Activated naive CD4-positive, alpha-beta T cell treated with anti-CD3 and anti-CD28 coated beads for 36 hours (primary cell): ENCODE results near the gene ISM2. TPM values are rescaled to one million over a fixed set of nuclear protein-coding genes. Genes with fewer than 3 reads are reported as not detected.
"Not testable (repeated sequence)": the region's sequence is repeated elsewhere in the genome, so short reads cannot be mapped to it uniquely, and the experiment has no call there.

Source experiments
- CTCF ChIA-PET: fragments of 350-600 bp; sonication (Branson Sonifier 250); formaldehyde crosslinking; loops from one replicate; lab custom pipeline; 2021; ENCODE audit warnings: antibody characterized with exemption; lab: Charles Lee
- DNase-seq: peaks from one replicate; pipeline ENCODE4 v3.0.0-alpha.2; 2020
- H3K27ac Mint-ChIP-seq: one replicate; pipeline ENCODE4 v1.8.0; 2021; ENCODE audit warnings: mild to moderate bottlenecking, mixed read lengths
- H3K27me3 Mint-ChIP-seq: one replicate; pipeline ENCODE4 v1.8.0; 2021; ENCODE audit warnings: low read depth, mixed read lengths
- H3K36me3 Mint-ChIP-seq: one replicate; pipeline ENCODE4 v1.8.0; 2021; ENCODE audit warnings: low read depth, mixed read lengths
- H3K4me1 Mint-ChIP-seq: one replicate; pipeline ENCODE4 v1.8.0; 2021; ENCODE audit warnings: low read depth, mixed read lengths
- H3K4me3 Mint-ChIP-seq: one replicate; pipeline ENCODE4 v1.8.0; 2021; ENCODE audit warnings: mild to moderate bottlenecking, moderate library complexity, mixed read lengths
- H3K9me3 Mint-ChIP-seq: one replicate; pipeline ENCODE4 v1.8.0; 2021; ENCODE audit warnings: mixed read lengths
- intact Hi-C: fragments of 100-400 bp; cut with micrococcal nuclease; formaldehyde crosslinking; loops from one replicate; pipeline ENCODE4 v1.15.1; 2023
- total RNA-seq, 2 experiments: library from RNA; stranded (reverse); gene quantifications; one replicate each; pipeline ENCODE4 v1.2.3, GENCODE V29; 2021

The ISM2 gene
- total RNA-seq, 2 experiments from 2014 or later, result not detected

DNA sequence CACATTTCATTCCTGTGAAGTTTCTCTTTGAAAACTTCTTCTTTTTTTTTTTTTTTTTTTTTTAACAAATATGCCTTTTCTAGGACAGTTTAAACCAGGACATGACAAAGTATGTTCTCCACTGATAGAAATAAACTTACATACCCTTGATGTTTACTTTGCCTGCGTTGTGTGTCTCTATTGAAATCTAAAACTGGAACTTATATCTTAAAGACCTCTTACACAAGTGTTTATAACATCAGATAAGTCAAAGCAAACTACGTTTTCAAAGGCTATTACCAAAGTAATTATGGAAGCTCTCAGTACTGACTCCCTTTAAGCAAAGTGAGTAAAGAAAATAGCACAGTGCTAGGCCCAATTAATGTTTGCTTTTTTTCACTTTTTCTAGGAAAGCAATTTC, 30.6 kb upstream of the ISM2 start:
- no peak overlapping the region for H3K27ac Mint-ChIP-seq
- H3K4me1 Mint-ChIP-seq, result no peaks in the 10 kb centered on the region
- no peak overlapping the region for H3K4me3 Mint-ChIP-seq
- no peaks in the 10 kb centered on the region for H3K9me3 Mint-ChIP-seq
- peaks cover 2% of the 10 kb centered on the region for H3K36me3 Mint-ChIP-seq
- intact Hi-C loops, result no loop called here
- no peaks in the 10 kb centered on the region for H3K27me3 Mint-ChIP-seq
- CTCF ChIA-PET, result interaction anchor here (0.7 kb wide), 1 partner anchor 261 kb away, joined by 3 read pairs; no protein-coding TSS in a partner anchor
- no peak for DNase-seq

DNA sequence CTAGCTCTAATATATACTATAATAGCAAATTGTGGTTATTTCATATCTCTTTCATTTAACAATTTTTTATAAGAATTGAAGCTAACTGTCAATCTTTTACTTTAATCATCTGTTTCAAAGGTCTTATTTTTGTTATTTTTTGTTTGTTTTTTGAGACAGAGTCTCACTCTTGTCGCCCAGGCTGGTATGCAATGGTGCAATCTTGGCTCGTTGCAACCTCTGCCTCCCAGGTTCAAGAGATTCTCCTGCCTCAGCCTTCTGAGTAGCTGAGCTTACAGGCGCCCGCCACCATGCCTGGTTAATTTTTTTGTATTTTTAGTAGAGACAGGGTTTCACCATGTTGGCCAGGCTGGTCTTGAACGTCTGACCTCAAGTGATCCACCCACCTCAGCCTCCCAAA, 30.1 kb upstream of the ISM2 start:
- H3K4me1 Mint-ChIP-seq, H3K36me3 Mint-ChIP-seq, H3K27me3 Mint-ChIP-seq, H3K27ac Mint-ChIP-seq, DNase-seq, H3K4me3 Mint-ChIP-seq, intact Hi-C loops, H3K9me3 Mint-ChIP-seq: not testable (repeated sequence)
- CTCF ChIA-PET, result interaction anchor here (0.6 to 0.9 kb wide), 2 partner anchors 21 kb away, joined by 3 read pairs; no protein-coding TSS in a partner anchor

DNA sequence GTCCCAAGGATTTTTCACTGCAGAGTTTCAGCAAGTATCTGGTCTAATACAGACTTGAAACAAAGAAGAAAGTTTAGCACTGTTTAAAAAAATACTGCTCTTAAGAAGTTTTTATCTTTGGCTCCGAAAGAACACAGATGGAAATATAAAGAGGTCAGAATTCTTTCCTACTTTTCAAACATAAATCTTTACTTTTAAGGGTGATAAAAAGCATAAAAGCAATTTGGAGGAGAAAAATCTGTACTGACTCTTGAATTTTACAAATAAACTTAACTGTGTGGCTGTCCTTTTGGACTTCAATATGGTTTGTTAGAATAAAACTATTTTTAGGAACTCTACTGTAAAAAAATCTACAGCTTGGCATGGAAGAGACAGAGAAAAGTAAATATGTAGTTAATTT, 27.6 kb upstream of the ISM2 start:
- no peak for DNase-seq
- no peak overlapping the region for H3K27ac Mint-ChIP-seq
- peaks cover 1% of the 10 kb centered on the region for H3K36me3 Mint-ChIP-seq
- no peaks in the 10 kb centered on the region for H3K27me3 Mint-ChIP-seq
- no peak overlapping the region for H3K4me3 Mint-ChIP-seq
- no peaks in the 10 kb centered on the region for H3K4me1 Mint-ChIP-seq
- no peaks in the 10 kb centered on the region for H3K9me3 Mint-ChIP-seq
- CTCF ChIA-PET, result interaction anchor here (0.6 kb wide), 2 partner anchors 26 to 347 kb away, joined by 3 read pairs; no protein-coding TSS in a partner anchor
- intact Hi-C loops, result no loop called here

DNA sequence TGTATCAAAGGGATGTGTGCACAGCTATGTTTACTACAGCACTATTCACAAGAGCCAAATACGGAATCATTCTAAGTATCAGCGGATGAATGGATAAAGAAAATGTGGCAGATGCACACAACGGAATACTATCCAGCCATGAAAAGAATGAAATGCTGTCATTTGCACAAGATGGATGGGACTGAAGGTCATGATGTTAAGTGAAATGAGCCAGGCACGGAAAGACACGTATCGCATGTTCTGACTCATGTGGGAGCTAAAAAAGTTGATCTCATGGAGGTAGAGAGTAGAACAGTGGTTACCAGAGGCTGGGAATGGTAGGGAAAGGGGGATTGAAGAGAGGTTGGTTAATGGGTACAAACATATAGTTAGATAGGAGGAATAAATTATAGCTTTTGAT, 25.9 kb upstream of the ISM2 start:
- H3K27me3 Mint-ChIP-seq, result no peaks in the 10 kb centered on the region

DNA sequence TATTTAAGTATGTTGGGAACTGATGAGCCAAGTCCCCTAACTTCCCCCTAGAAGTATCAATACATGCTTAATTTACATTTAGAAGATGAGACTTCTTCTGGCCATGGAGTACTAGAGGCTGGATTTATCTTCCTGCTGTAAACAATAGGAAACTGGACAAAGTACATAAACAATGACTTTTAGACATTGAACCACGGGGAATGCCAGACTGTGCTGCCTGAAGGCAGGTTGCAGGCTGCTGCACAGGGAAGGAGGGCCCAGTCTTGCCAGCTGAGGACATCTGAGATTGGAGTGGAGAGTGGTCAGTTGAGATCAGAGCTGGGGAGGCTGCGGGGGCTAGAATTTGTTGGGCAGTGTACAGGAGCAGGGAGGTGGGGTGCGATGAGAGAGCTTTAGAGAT, 24.5 kb upstream of the ISM2 start:
- DNase-seq, result no peak
- Mint-ChIP-seq H3K9me3 (no peaks in the 10 kb centered on the region), H3K4me1 (no peaks in the 10 kb centered on the region), H3K27ac (no peak overlapping the region), H3K36me3 (peaks cover 22% of the 10 kb centered on the region), H3K4me3 (no peak overlapping the region), H3K27me3 (no peaks in the 10 kb centered on the region)
- CTCF ChIA-PET, result no interaction called here
- intact Hi-C loops, result no loop called here

More for the DNA sequence above, 25.9 kb upstream of the ISM2 start:
- intact Hi-C loops, result no loop called here
- no peak overlapping the region for H3K4me3 Mint-ChIP-seq
- CTCF ChIA-PET, result interaction anchor here (0.6 to 1.1 kb wide), 2 partner anchors 13 to 36 kb away, joined by 3 to 5 read pairs; no protein-coding TSS in a partner anchor
- DNase-seq, result no peak
- no peaks in the 10 kb centered on the region for H3K9me3 Mint-ChIP-seq
- H3K4me1 Mint-ChIP-seq, result no peaks in the 10 kb centered on the region
- H3K27ac Mint-ChIP-seq, result no peak overlapping the region
- H3K36me3 Mint-ChIP-seq, result peaks cover 16% of the 10 kb centered on the region

DNA sequence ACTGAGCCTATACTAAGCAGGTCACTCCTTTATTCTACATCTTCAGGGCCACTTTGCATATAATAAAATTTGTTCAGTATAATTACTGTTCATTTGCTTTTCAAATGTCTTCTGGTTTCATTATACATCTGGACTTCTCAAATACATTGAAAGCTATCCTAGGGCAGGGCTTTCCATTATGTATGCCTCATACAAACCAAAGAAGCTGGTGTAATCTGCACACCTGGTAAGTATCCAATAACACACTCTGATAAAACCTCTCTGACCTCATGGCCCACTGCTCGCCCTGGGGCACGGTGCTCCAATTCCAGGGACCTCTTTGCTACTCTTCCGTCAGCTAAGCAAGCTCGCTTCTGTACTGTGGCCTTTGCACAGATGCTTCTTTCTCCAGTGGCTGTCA, 21.9 kb upstream of the ISM2 start:
- no peak for DNase-seq
- peaks cover 33% of the 10 kb centered on the region for H3K36me3 Mint-ChIP-seq
- H3K27ac Mint-ChIP-seq, result no peak overlapping the region
- H3K27me3 Mint-ChIP-seq, result no peaks in the 10 kb centered on the region
- CTCF ChIA-PET, result no interaction called here
- no peaks in the 10 kb centered on the region for H3K9me3 Mint-ChIP-seq
- H3K4me3 Mint-ChIP-seq, result no peak overlapping the region
- intact Hi-C loops, result no loop called here
- H3K4me1 Mint-ChIP-seq, result no peaks in the 10 kb centered on the region

DNA sequence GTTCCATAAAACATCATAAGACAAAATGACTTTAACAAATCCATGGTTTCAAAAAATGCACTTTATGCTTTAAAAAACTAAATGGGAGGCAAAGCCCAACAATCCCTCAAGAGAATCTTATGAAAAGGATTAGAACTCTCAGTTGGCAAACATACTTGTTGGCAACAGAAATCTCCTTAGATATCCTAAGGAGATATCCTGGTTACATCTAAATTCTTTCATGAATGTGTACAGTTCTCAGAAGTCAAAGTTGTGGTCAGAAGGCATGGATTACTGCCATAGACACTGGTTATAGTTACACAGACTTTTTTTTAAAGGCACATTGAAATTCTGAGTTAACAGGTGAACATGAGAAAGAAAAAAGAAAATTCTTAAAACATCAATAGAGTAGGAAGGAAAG, 17.5 kb upstream of the ISM2 start:
- Mint-ChIP-seq H3K27me3 (no peaks in the 10 kb centered on the region), H3K27ac (no peak overlapping the region), H3K4me3 (no peak overlapping the region), H3K36me3 (peaks cover 50% of the 10 kb centered on the region), H3K4me1 (no peaks in the 10 kb centered on the region), H3K9me3 (no peaks in the 10 kb centered on the region)
- CTCF ChIA-PET, result interaction anchor here (0.9 kb wide), 1 partner anchor 9 kb away, joined by 3 read pairs; no protein-coding TSS in a partner anchor
- intact Hi-C loops, result no loop called here
- DNase-seq, result no peak

DNA sequence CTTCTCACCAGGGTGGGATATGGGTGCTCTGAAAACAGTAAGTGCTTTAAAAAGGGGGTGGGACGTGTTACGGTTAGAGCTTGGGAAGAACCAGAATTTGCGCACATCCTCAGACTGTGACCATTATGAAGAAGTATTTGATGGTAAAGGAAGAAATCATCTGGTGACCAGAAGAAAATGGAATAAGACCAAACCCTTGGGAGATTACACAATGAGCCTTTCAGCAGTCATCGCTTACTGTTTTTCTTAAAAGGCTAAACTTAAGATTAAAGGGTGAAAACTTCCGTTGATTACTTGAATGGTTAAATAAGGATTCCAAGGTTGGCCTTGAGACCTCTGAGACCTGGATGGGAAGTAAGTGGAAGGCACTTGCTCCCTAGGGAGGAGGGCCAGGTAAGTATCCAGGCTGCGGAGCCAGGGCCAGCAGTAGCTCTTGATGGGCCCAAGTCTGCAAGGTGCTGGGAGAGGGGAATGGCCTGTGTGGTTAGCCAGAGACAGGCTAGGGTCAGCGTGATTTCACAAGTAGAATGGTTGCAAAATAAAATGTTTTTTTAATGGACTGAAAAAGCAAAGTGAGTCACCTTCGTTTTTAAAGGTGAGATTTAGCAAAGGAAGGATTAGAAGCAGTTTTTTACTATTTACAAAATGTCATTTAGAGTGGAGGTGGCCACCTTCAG, 13.0 kb upstream of the ISM2 start:
- Mint-ChIP-seq H3K4me3 (no peak overlapping the region), H3K27ac (no peak overlapping the region), H3K9me3 (no peaks in the 10 kb centered on the region), H3K36me3 (peaks cover 51% of the 10 kb centered on the region), H3K4me1 (no peaks in the 10 kb centered on the region), H3K27me3 (no peaks in the 10 kb centered on the region)
- intact Hi-C loops, result no loop called here
- CTCF ChIA-PET, result interaction anchor here (0.5 to 0.7 kb wide), 2 partner anchors 17 to 225 kb away, joined by 3 to 4 read pairs; no protein-coding TSS in a partner anchor
- no peak for DNase-seq

DNA sequence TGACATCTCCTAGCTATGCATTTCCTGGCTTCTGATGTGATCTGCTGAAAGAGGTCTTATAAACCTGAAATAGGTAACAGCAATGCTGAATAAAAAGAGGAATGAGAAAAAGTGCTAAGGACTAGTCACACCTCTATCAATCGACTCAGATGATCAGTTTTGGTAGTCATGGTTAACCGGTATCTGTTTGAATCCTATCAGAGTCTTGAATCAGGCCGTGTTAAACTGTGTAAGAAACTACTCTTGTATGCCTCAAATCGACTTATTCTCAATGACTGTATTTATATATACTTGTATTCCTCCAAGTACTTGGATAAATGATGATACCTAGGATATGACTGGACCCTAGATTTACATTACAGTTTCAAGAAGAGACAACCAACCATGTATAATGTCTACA, 10.8 kb upstream of the ISM2 start:
- intact Hi-C loops, result no loop called here
- H3K4me1 Mint-ChIP-seq, result no peaks in the 10 kb centered on the region
- H3K27ac Mint-ChIP-seq, result no peak overlapping the region
- peaks cover 43% of the 10 kb centered on the region for H3K36me3 Mint-ChIP-seq
- H3K27me3 Mint-ChIP-seq, result no peaks in the 10 kb centered on the region
- H3K9me3 Mint-ChIP-seq, result no peaks in the 10 kb centered on the region
- DNase-seq, result no peak
- no peak overlapping the region for H3K4me3 Mint-ChIP-seq
- CTCF ChIA-PET, result no interaction called here

DNA sequence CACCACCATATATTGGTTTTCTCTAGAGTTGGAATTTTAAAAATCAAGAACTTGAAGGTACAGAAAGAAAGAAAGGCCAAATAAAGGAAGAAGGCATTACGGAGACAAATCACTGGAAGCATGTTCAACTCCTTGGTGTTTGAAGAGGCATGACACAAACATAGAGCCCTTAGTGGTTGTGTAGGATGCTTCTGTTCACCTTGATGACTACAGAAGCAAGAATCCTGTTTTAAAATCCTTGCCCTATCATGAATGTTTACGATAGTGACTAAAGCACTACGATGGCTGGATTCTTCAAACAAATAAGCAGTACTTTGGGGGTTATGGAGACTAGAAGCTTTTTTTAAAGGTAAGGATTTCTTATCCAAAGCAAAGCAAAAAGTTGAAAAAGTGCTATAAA, 10.3 kb upstream of the ISM2 start:
- H3K27ac Mint-ChIP-seq, result no peak overlapping the region
- CTCF ChIA-PET, result interaction anchor here (1.4 kb wide), 1 partner anchor 50 kb away, joined by 4 read pairs; no protein-coding TSS in a partner anchor
- intact Hi-C loops, result no loop called here
- H3K9me3 Mint-ChIP-seq, result no peaks in the 10 kb centered on the region
- no peak for DNase-seq
- H3K27me3 Mint-ChIP-seq, result no peaks in the 10 kb centered on the region
- peaks cover 43% of the 10 kb centered on the region for H3K36me3 Mint-ChIP-seq
- no peaks in the 10 kb centered on the region for H3K4me1 Mint-ChIP-seq
- H3K4me3 Mint-ChIP-seq, result no peak overlapping the region

DNA sequence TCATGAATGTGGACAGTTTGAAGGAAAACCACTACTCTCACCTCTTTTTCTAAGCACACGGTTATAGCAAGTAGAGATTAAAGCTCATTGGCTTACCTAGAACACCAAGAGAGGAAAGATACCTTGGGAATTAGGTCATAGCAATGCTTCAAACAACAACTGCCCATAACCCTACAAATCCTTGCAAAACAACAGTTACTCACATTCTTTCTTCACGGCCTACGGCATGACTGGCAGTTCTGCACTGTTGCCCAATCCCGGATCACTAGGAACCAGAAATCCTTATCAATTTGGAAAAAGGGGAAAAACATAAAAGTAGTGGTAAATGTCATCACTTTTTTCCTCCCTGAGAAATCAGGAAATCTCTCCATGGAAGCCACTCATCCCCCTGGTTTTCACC, 9.6 kb upstream of the ISM2 start:
- no peak overlapping the region for H3K27ac Mint-ChIP-seq
- H3K4me3 Mint-ChIP-seq, result no peak overlapping the region
- intact Hi-C loops, result no loop called here
- H3K36me3 Mint-ChIP-seq, result peaks cover 40% of the 10 kb centered on the region
- CTCF ChIA-PET, result interaction anchor here (0.5 to 1.4 kb wide), 2 partner anchors 49 to 269 kb away, joined by 3 to 4 read pairs; no protein-coding TSS in a partner anchor
- H3K4me1 Mint-ChIP-seq, result no peaks in the 10 kb centered on the region
- peaks cover 2% of the 10 kb centered on the region for H3K9me3 Mint-ChIP-seq
- no peaks in the 10 kb centered on the region for H3K27me3 Mint-ChIP-seq
- DNase-seq, result no peak

DNA sequence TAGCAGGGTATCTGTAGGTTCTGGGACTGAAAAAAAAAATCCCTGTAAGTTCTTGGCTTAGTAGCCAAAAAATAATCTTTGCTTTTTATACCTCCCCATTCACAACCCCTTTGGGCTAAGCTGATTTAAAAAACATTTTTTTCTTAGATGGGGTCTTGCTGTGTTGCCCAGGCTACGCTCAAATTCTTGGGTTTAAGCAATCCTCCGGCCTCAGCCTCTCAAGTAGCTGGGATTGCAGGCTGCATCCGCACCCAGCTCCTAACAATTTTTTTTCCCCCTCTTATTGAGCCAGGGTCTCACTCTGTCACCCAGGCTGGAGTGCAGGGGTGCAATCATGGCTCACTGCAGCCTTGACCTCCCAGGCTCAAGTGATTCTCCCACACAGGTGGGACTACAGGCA, 9.1 kb upstream of the ISM2 start:
- H3K9me3 Mint-ChIP-seq, result peaks cover 6% of the 10 kb centered on the region
- H3K27me3 Mint-ChIP-seq, result no peaks in the 10 kb centered on the region
- intact Hi-C loops, result no loop called here
- CTCF ChIA-PET, result interaction anchor here (0.5 to 1.4 kb wide), 3 partner anchors 21 to 269 kb away, joined by 3 to 4 read pairs (median 3); no protein-coding TSS in a partner anchor
- H3K4me1 Mint-ChIP-seq, result no peaks in the 10 kb centered on the region
- H3K27ac Mint-ChIP-seq, result no peak overlapping the region
- DNase-seq, result no peak
- peaks cover 40% of the 10 kb centered on the region for H3K36me3 Mint-ChIP-seq
- H3K4me3 Mint-ChIP-seq, result no peak overlapping the region

DNA sequence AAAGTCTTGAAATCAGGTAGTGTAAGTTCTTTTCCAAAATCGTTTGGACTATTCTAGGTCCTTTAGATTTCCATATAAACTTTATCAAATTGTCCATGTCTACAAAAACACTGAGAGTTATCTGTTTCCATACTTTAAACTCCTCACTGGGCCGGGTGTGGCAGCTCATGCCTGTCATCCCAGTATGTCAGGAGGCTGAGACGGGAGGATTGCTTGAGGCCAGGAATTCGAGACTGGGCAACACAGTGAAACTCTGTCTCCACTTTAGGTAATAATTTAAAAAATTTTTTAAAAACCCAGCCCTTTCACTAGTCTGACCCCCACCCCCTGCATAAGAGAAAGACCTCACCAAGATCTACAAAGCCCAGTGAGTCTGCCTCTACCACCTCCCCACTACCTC, 6.4 kb upstream of the ISM2 start:
- no peak for DNase-seq
- Mint-ChIP-seq H3K4me3 (no peak overlapping the region), H3K27ac (no peak overlapping the region), H3K36me3 (peaks cover 18% of the 10 kb centered on the region), H3K4me1 (no peaks in the 10 kb centered on the region), H3K9me3 (peaks cover 6% of the 10 kb centered on the region), H3K27me3 (peaks cover 7% of the 10 kb centered on the region)
- CTCF ChIA-PET, result interaction anchor here (0.6 kb wide), 1 partner anchor 132 kb away, joined by 3 read pairs; no protein-coding TSS in a partner anchor
- intact Hi-C loops, result no loop called here
